ENCODE measurements around the gene IQCF2. TPM values are rescaled to one million over a fixed set of nuclear protein-coding genes. Genes with fewer than 3 reads are reported as not detected.

Gene IQCF2
- not detected for total RNA-seq

GRCh38 chr3:51860703-51861665 is at the start of gene IQCF2:
TSS of gene IQCF2 (plus strand) at chr3:51861615. CDS start at chr3:51861667, 52 bp downstream.
- POLR2A ChIA-PET, result no interaction called here
- no peak within 1 kb of the TSS for H3K4me3 Mint-ChIP-seq
- CTCF ChIA-PET, result no interaction called here
- peaks cover 2% of the 10 kb centered on the region for H3K9me3 Mint-ChIP-seq
- DNase-seq, result no peak
- no peak within 1 kb of the TSS for H3K27ac Mint-ChIP-seq
- peaks cover 21% of the 10 kb centered on the region for H3K27me3 Mint-ChIP-seq
- no peaks in the 10 kb centered on the region for H3K36me3 Mint-ChIP-seq (ENCODE audit: low read depth)
- peaks cover 5% of the 10 kb centered on the region for H3K4me1 Mint-ChIP-seq

DNA sequence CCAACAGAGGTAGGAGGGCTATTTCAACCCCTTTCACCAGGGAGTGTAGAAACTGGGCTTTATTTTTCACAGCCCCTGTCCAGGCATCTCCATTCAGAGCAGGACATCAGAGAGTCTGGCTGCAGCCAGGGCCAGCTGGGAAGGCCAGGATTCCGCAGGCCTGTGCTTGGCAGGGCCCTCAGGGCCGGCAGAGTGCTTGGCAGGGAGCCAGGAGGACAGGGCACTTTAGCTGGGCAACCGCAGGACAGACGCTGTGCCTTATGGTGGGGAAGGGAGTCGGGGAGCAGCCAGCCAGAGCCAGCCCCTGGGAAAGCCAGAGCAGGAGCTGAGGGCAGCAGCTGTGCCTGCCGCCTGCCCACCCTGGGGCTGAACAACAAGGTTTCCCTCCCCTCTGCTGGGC is 47.9 kb upstream of the IQCF2 start:
- H3K4me1 Mint-ChIP-seq, result peaks cover 8% of the 10 kb centered on the region
- no peak overlapping the region for H3K4me3 Mint-ChIP-seq
- no peaks in the 10 kb centered on the region for H3K9me3 Mint-ChIP-seq
- H3K27ac Mint-ChIP-seq, result no peak overlapping the region
- peaks cover 16% of the 10 kb centered on the region for H3K27me3 Mint-ChIP-seq
- no peak for DNase-seq
- ChIA-PET CTCF (interaction anchor here (0.7 to 2.9 kb wide), 3 partner anchors 13 to 311 kb away, joined by 3 to 8 read pairs (median 3); no protein-coding TSS in a partner anchor), POLR2A (no interaction called here)
- no peaks in the 10 kb centered on the region for H3K36me3 Mint-ChIP-seq (ENCODE audit: low read depth)

DNA sequence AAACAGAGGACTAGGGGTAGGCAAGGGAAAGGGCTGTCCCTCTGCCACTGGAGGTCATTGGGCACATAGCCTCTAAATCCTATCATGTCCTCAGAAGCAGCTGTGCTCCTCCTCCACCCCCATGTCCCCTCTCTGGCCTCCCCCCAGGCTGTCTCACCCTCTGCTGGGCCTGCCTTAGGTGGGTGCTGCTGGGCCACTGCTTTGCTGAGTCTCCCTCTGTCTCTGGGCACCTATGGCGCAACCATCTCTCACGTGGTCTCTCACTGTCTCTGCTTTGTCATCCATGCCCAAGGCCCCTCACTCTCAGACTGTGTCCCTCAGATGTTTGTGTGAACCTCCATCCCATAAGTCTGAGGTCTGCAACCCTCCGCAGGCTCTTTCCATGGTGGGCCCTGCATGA is 47.4 kb upstream of the IQCF2 start:
- CTCF ChIA-PET, result interaction anchor here (1.0 to 2.9 kb wide), 2 partner anchors 13 to 312 kb away, joined by 3 to 8 read pairs; no protein-coding TSS in a partner anchor
- POLR2A ChIA-PET, result no interaction called here
- DNase-seq, result no peak
- no peaks in the 10 kb centered on the region for H3K9me3 Mint-ChIP-seq
- no peaks in the 10 kb centered on the region for H3K36me3 Mint-ChIP-seq (ENCODE audit: low read depth)
- peaks cover 18% of the 10 kb centered on the region for H3K27me3 Mint-ChIP-seq
- no peak overlapping the region for H3K27ac Mint-ChIP-seq
- H3K4me1 Mint-ChIP-seq, result peaks cover 8% of the 10 kb centered on the region
- H3K4me3 Mint-ChIP-seq, result no peak overlapping the region

GRCh38 chr3:51815614-51816013 is 45.8 kb upstream of the IQCF2 start:
- no peak overlapping the region for H3K4me3 Mint-ChIP-seq
- H3K4me1 Mint-ChIP-seq, result peaks cover 10% of the 10 kb centered on the region
- DNase-seq, result no peak
- H3K27ac Mint-ChIP-seq, result no peak overlapping the region
- peaks cover under 1% of the 10 kb centered on the region for H3K9me3 Mint-ChIP-seq
- ChIA-PET POLR2A (no interaction called here), CTCF (no interaction called here)
- no peaks in the 10 kb centered on the region for H3K36me3 Mint-ChIP-seq (ENCODE audit: low read depth)
- peaks cover 18% of the 10 kb centered on the region for H3K27me3 Mint-ChIP-seq

DNA sequence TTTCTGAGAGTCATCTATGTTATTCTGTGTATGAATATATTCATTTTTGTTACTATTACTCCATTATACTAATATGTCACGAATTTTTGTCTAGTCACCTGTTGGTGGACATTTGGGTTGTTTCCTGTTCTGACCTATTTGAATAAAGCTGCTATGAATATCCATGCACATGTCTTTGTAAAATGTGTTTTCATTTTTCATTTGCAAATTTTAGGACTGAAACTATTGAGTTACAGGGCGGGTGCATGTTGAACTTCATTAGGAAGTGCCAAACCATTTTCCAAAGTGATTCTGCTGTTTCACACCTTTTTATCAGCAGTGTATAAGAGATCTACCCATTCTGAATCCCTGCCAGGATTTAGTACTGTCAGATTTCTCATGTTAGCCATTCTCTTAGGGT is 44.7 kb upstream of the IQCF2 start:
- Mint-ChIP-seq H3K27ac (no peak overlapping the region), H3K4me1 (peaks cover 17% of the 10 kb centered on the region), H3K36me3 (ENCODE audit: low read depth) (peaks cover 2% of the 10 kb centered on the region), H3K4me3 (no peak overlapping the region), H3K9me3 (peaks cover 4% of the 10 kb centered on the region), H3K27me3 (peaks cover 22% of the 10 kb centered on the region)
- ChIA-PET POLR2A (no interaction called here), CTCF (interaction anchor here (0.7 kb wide), 2 partner anchors 286 to 792 kb away, joined by 3 to 4 read pairs; no protein-coding TSS in a partner anchor)
- no peak for DNase-seq

DNA sequence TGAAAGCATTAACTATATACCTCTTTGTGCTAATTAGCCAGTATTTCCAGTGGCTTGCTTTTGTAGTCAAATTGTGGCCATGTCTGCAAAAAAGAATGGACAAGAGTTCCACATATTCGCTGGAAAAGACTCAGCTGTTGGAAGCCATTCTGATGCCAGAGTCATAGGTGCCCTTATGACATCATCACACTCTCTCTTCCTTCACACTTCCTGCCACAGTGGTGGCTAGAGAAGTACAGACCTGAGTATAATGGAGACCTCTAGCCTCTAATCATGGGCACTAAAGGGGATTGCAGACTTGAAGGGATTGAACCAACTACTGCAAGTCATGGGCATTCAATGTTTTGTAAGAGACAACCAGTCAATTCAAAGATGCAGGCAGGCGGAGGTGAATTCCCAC is 44.0 kb upstream of the IQCF2 start:
- Mint-ChIP-seq H3K27ac (no peak overlapping the region), H3K9me3 (peaks cover 7% of the 10 kb centered on the region), H3K4me1 (peaks cover 19% of the 10 kb centered on the region), H3K4me3 (no peak overlapping the region), H3K36me3 (ENCODE audit: low read depth) (peaks cover 4% of the 10 kb centered on the region), H3K27me3 (peaks cover 26% of the 10 kb centered on the region)
- ChIA-PET POLR2A (no interaction called here), CTCF (no interaction called here)
- no peak for DNase-seq

DNA sequence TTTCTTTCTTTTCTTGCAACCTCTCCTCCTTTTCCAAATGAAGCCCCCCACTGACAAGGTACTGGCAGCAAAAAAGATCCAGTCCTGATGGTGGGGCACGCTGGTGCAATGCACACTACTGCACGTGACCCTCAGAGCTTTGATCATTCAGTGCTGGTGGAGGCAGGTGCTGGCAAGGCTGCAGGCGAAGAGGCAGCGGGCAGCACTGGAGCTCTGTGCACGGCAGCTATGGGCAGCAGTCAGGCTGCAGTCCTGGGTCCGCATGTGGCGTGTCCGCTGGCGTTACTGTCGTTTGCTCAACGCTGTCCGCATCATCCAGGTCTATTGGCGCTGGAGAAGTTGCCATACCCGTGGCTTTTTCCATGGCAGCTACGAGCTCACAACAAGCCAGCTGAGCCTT is 42.3 kb upstream of the IQCF2 start:
- Mint-ChIP-seq H3K27ac (no peak overlapping the region), H3K27me3 (peaks cover 39% of the 10 kb centered on the region), H3K36me3 (ENCODE audit: low read depth) (peaks cover 4% of the 10 kb centered on the region), H3K9me3 (peaks cover 7% of the 10 kb centered on the region), H3K4me1 (peaks cover 33% of the 10 kb centered on the region), H3K4me3 (no peak overlapping the region)
- DNase-seq, result no peak
- CTCF ChIA-PET, result interaction anchor here (1.1 kb wide), 1 partner anchor 17 kb away, joined by 4 read pairs; no protein-coding TSS in a partner anchor
- POLR2A ChIA-PET, result no interaction called here

- H3K4me3 Mint-ChIP-seq, result no peak overlapping the region
- H3K27me3 Mint-ChIP-seq, result peaks cover 42% of the 10 kb centered on the region
- peaks cover 34% of the 10 kb centered on the region for H3K4me1 Mint-ChIP-seq
- no peak overlapping the region for H3K27ac Mint-ChIP-seq
- no peak for DNase-seq
- ChIA-PET CTCF (interaction anchor here (0.5 to 1.1 kb wide), 3 partner anchors 18 to 519 kb away, joined by 3 to 4 read pairs (median 4); no protein-coding TSS in a partner anchor), POLR2A (no interaction called here)
- peaks cover 7% of the 10 kb centered on the region for H3K9me3 Mint-ChIP-seq
- peaks cover 4% of the 10 kb centered on the region for H3K36me3 Mint-ChIP-seq (ENCODE audit: low read depth)
These were observed 41.6 kb upstream of the IQCF2 start for GRCh38 chr3:51819709-51820406.

DNA sequence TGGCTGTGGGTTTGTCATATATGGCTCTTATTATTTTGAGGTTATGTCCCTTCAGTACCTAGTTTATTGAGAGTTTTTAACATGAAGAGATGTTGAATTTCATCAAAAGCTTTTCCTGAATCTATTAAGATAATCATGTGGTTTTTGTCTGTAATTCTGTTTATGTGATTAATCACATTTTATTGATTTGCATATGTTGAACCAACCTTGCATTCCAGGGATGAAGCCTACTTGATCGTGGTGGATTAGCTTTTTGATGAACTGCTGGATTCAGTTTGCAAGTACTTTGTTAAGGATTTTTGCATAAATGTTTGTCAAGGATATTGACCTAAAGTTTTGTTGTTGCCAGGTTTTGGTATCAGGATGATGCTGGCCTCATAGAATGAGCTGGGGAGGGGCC is 33.1 kb upstream of the IQCF2 start:
- Mint-ChIP-seq H3K27me3 (peaks cover 37% of the 10 kb centered on the region), H3K9me3 (peaks cover 22% of the 10 kb centered on the region), H3K36me3 (ENCODE audit: low read depth) (no peaks in the 10 kb centered on the region), H3K4me1 (peaks cover 9% of the 10 kb centered on the region), H3K4me3 (no peak overlapping the region), H3K27ac (no peak overlapping the region)
- CTCF ChIA-PET, result no interaction called here
- POLR2A ChIA-PET, result no interaction called here
- no peak for DNase-seq

- H3K4me1 Mint-ChIP-seq, result no peaks in the 10 kb centered on the region
- CTCF ChIA-PET, result no interaction called here
- H3K4me3 Mint-ChIP-seq, result no peak overlapping the region
- H3K36me3 Mint-ChIP-seq (ENCODE audit: low read depth), result no peaks in the 10 kb centered on the region
- POLR2A ChIA-PET, result no interaction called here
- DNase-seq, result no peak
- peaks cover 22% of the 10 kb centered on the region for H3K9me3 Mint-ChIP-seq
- no peak overlapping the region for H3K27ac Mint-ChIP-seq
- peaks cover 43% of the 10 kb centered on the region for H3K27me3 Mint-ChIP-seq
These were observed 31.1 kb upstream of the IQCF2 start for GRCh38 chr3:51830345-51830744.

GRCh38 chr3:51830836-51831385 is 30.5 kb upstream of the IQCF2 start:
- H3K4me3 Mint-ChIP-seq, result no peak overlapping the region
- DNase-seq, result no peak
- H3K4me1 Mint-ChIP-seq, result no peaks in the 10 kb centered on the region
- ChIA-PET POLR2A (no interaction called here), CTCF (no interaction called here)
- H3K9me3 Mint-ChIP-seq, result peaks cover 22% of the 10 kb centered on the region
- no peaks in the 10 kb centered on the region for H3K36me3 Mint-ChIP-seq (ENCODE audit: low read depth)
- H3K27me3 Mint-ChIP-seq, result peaks cover 38% of the 10 kb centered on the region
- H3K27ac Mint-ChIP-seq, result no peak overlapping the region

- H3K27ac Mint-ChIP-seq, result no peak overlapping the region
- H3K36me3 Mint-ChIP-seq (ENCODE audit: low read depth), result no peaks in the 10 kb centered on the region
- H3K27me3 Mint-ChIP-seq, result peaks cover 33% of the 10 kb centered on the region
- H3K4me1 Mint-ChIP-seq, result no peaks in the 10 kb centered on the region
- no peak for DNase-seq
- POLR2A ChIA-PET, result no interaction called here
- no peak overlapping the region for H3K4me3 Mint-ChIP-seq
- H3K9me3 Mint-ChIP-seq, result no peaks in the 10 kb centered on the region
- CTCF ChIA-PET, result no interaction called here
These were observed 24.8 kb upstream of the IQCF2 start for GRCh38 chr3:51836606-51837005.

DNA sequence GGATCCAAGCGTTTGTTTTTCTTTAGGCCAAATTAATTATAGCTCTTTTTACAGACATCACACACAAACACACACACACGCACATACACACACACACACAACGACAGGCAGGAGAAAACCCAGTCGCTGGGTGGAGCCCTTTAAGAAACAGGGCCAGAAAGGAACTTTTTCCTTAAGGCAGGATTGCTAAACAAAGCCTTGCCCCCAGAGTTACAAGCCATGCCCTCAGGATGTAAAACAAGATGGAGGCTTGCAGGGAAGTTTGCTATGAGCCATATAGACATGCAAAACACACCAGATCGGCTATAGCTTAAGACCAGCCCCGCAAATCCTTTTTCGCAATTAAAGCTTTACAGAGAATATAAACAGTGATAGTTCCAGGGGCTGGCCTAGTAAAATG is 16.3 kb upstream of the IQCF2 start:
- H3K27me3 Mint-ChIP-seq, result peaks cover 56% of the 10 kb centered on the region
- DNase-seq, result no peak
- no peaks in the 10 kb centered on the region for H3K4me1 Mint-ChIP-seq
- H3K9me3 Mint-ChIP-seq, result no peaks in the 10 kb centered on the region
- ChIA-PET CTCF (no interaction called here), POLR2A (no interaction called here)
- no peak overlapping the region for H3K4me3 Mint-ChIP-seq
- H3K36me3 Mint-ChIP-seq (ENCODE audit: low read depth), result no peaks in the 10 kb centered on the region
- no peak overlapping the region for H3K27ac Mint-ChIP-seq

Measured in activated CD4-positive, alpha-beta memory T cell treated with anti-CD3 and anti-CD28 coated beads, Interleukin-2, amount 10 ng/mL, durations not matched to agents 7 days and 5 days (primary cell).